IMR-90 (cell line): ENCODE measurements around the gene LYRM7. TPM values are rescaled to one million over a fixed set of nuclear protein-coding genes. Genes with fewer than 3 reads are reported as not detected.

ENCODE experiments used
- ATAC-seq: fragments of 200-7000 bp; cut with Tn5 transposase; 2 replicates; pipeline ENCODE4 v1.9.1; 2020; ENCODE audit warnings: low read depth, mild to moderate bottlenecking, moderate library complexity
- BruUV-seq: library from RNA; stranded (reverse); fragments of 400-500 nt; replicated peaks from 2 replicates; lab custom pipeline; 2021; lab: Mats Ljungman, UMichigan
- CTCF ChIA-PET: fragments of 300-600 bp; formaldehyde crosslinking; extraction: SDS; loops from one replicate; lab custom pipeline; 2021; ENCODE audit warnings: antibody characterized with exemption; lab: Yijun Ruan, JAX
- POLR2A ChIA-PET: fragments of 300-600 bp; sonication (Branson Sonifier 250); formaldehyde crosslinking; loops from one replicate; lab custom pipeline; 2022; ENCODE audit warnings: antibody characterized with exemption; ENCODE audit not compliant: unreplicated experiment; lab: Charles Lee
- DNase-seq: peaks from one replicate; pipeline ENCODE4 v3.0.0; 2013
- H2AFZ ChIP-seq: replicated peaks from 2 replicates; pipeline ENCODE3; 2013; ENCODE audit warnings: low read length, mild to moderate bottlenecking; ENCODE audit not compliant: poor library complexity
- H2AK5ac ChIP-seq: 2 replicates; pipeline ENCODE4 v1.6.1; 2013; ENCODE audit warnings: low read depth, low read length, inconsistent platforms
- H2AK9ac ChIP-seq: replicated peaks from 2 replicates; pipeline ENCODE3; 2013; ENCODE audit warnings: mild to moderate bottlenecking, low read depth, low read length, moderate library complexity; ENCODE audit not compliant: poor library complexity
- H2BK120ac ChIP-seq: 2 replicates; pipeline ENCODE4 v1.6.1; 2013; ENCODE audit warnings: low read depth, low read length, inconsistent platforms
- H2BK15ac ChIP-seq: 3 replicates; pipeline ENCODE4 v1.6.1; 2013; ENCODE audit warnings: low read depth, low read length, inconsistent platforms
- H2BK20ac ChIP-seq: 2 replicates; pipeline ENCODE4 v1.6.1; 2013; ENCODE audit warnings: low read depth, mild to moderate bottlenecking, inconsistent platforms, low read length, moderate library complexity
- H2BK5ac ChIP-seq: 2 replicates; pipeline ENCODE4 v1.6.1; 2013; ENCODE audit warnings: mild to moderate bottlenecking, low read depth, low read length, inconsistent platforms; ENCODE audit not compliant: poor library complexity, severe bottlenecking
- H3K14ac ChIP-seq: replicated peaks from 2 replicates; pipeline ENCODE4 v1.6.1; 2013; ENCODE audit warnings: low read depth, low read length, inconsistent platforms
- H3K18ac ChIP-seq: 2 replicates; pipeline ENCODE4 v1.6.1; 2013; ENCODE audit warnings: low read depth, low read length, control low read depth
- H3K23ac ChIP-seq: 2 replicates; pipeline ENCODE4 v1.6.1; 2013; ENCODE audit warnings: low read depth, low read length, inconsistent platforms
- H3K27ac ChIP-seq: 2 replicates; pipeline ENCODE4 v1.5.1; 2013; ENCODE audit warnings: mild to moderate bottlenecking, control low read depth, low read length; ENCODE audit not compliant: insufficient read depth
- H3K27me3 ChIP-seq: 2 replicates; pipeline ENCODE4 v1.6.1; 2013; ENCODE audit warnings: low read length; ENCODE audit not compliant: control insufficient read depth, insufficient read depth
- H3K36me3 ChIP-seq: 2 replicates; pipeline ENCODE4 v1.6.1; 2013; ENCODE audit warnings: low read length, mixed read lengths; ENCODE audit not compliant: control insufficient read depth, insufficient read depth
- H3K4ac ChIP-seq: 2 replicates; pipeline ENCODE4 v1.6.1; 2013; ENCODE audit warnings: low read depth, low read length, inconsistent platforms
- H3K4me1 ChIP-seq: 2 replicates; pipeline ENCODE4 v1.6.1; 2013; ENCODE audit warnings: low read length, mixed read lengths; ENCODE audit not compliant: control insufficient read depth, insufficient read depth
- H3K4me2 ChIP-seq: 2 replicates; pipeline ENCODE4 v1.6.1; 2013; ENCODE audit warnings: low read depth, mild to moderate bottlenecking, control low read depth, low read length, moderate library complexity
- H3K4me3 ChIP-seq: 2 replicates; pipeline ENCODE4 v1.5.1; 2013; ENCODE audit warnings: low read depth, mild to moderate bottlenecking, control low read depth, low read length, moderate library complexity; ENCODE audit not compliant: insufficient read depth
- H3K56ac ChIP-seq: 2 replicates; pipeline ENCODE4 v1.6.1; 2013; ENCODE audit warnings: low read length, inconsistent platforms; ENCODE audit not compliant: insufficient read depth; ENCODE audit errors: extremely low read depth
- H3K79me1 ChIP-seq, 2 experiments: 2 replicates each; pipeline ENCODE4 v1.6.1; 2013; ENCODE audit warnings: low read length in 2 of 2, inconsistent platforms in 1 of 2, low read depth in 1 of 2
- H3K9ac ChIP-seq: 2 replicates; pipeline ENCODE4 v1.6.1; 2013; ENCODE audit warnings: low read depth, low read length, control low read depth
- H3K9me1 ChIP-seq: 2 replicates; pipeline ENCODE4 v1.6.1; 2013; ENCODE audit warnings: low read length, inconsistent platforms; ENCODE audit not compliant: insufficient read depth
- H3K9me3 ChIP-seq: 2 replicates; pipeline ENCODE4 v1.6.1; 2013; ENCODE audit warnings: low read length; ENCODE audit not compliant: control insufficient read depth, insufficient read depth
- H4K20me1 ChIP-seq: 2 replicates; pipeline ENCODE4 v1.6.1; 2013; ENCODE audit warnings: low read length, inconsistent platforms; ENCODE audit not compliant: insufficient read depth
- H4K5ac ChIP-seq: 2 replicates; pipeline ENCODE4 v1.6.1; 2013; ENCODE audit warnings: mild to moderate bottlenecking, low read depth, low read length, control low read depth
- H4K8ac ChIP-seq, 2 experiments: 2 replicates each; pipeline ENCODE4 v1.6.1; 2013; ENCODE audit warnings: low read depth in 2 of 2, low read length in 2 of 2, control low read depth in 1 of 2, inconsistent platforms in 1 of 2
- H4K91ac ChIP-seq: 2 replicates; pipeline ENCODE4 v1.6.1; 2013; ENCODE audit warnings: low read depth, low read length, inconsistent platforms; ENCODE audit not compliant: insufficient read depth
- BHLHE40 ChIP-seq: fragments of 150-350 bp; IDR thresholded peaks from 2 replicates; pipeline ENCODE4 v1.6.1; 2016; ENCODE audit warnings: mild to moderate bottlenecking, low read depth, low read length
- NFE2L2 ChIP-seq: fragments of 150-350 bp; IDR thresholded peaks from 2 replicates; pipeline ENCODE4 v1.6.1; 2016; ENCODE audit warnings: low read depth, mild to moderate bottlenecking, low read length
- RAD21 ChIP-seq: IDR thresholded peaks from 2 replicates; pipeline ENCODE4 v1.6.1; 2012; ENCODE audit warnings: low read length, improper control_type of control experiment
- WGBS, 2 experiments: methylation state at CpG; one replicate each; pipeline versions ENCODE4 v1.1.5 to v1.1.7; 2013; ENCODE audit warnings: missing lambda C conversion rate in 2 of 2; ENCODE audit not compliant: insufficient read length in 1 of 2; ENCODE audit errors: extremely low coverage in 2 of 2; 5-methylcytosine and 5-hydroxymethylcytosine counted together
- dilution Hi-C: fragments of 300-500 bp; cut with HindIII; formaldehyde crosslinking; loops from one replicate; pipeline ENCODE4 v1.14.3; 2018; ENCODE audit warnings: low sequenced_read_pairs; ENCODE audit not compliant: unreplicated experiment
- in situ Hi-C: fragments of 300-500 bp; cut with MboI; formaldehyde crosslinking; loops from 3 replicates; pipeline ENCODE4 v1.14.3; 2019; ENCODE audit warnings: low sequenced_read_pairs, inconsistent platforms, mixed read lengths
- intact Hi-C: fragments of 100-400 bp; cut with micrococcal nuclease; formaldehyde crosslinking; loops from 2 replicates; pipeline ENCODE4 v1.10.0; 2022
- polyA plus RNA-seq, 3 experiments: library from polyadenylated mRNA; depleted of rRNA; stranded (reverse); fragments of >200 nt; gene quantifications; 2 replicates each; pipeline ENCODE4 v1.2.3, GENCODE V29; 2012; ENCODE audit warnings: low replicate concordance in 1 of 3
- total RNA-seq: library from RNA; depleted of rRNA; stranded (reverse); fragments of >200 nt; gene quantifications from 2 replicates; pipeline ENCODE4 v1.2.3, GENCODE V29; 2012

The LYRM7 gene
- total and polyA plus RNA-seq, 2 of the 4 experiments (the other 2 are of a cell fraction) = 2.5 to 3.4 TPM

- H3K9me1 ChIP-seq = 0 out of 2 replicates have a peak, but pooled peaks cover 3% of the 10 kb centered on the region
- peak overlapping the region; percentile 73; the same call in 1 of the 2 replicates for H2BK20ac ChIP-seq
- H4K91ac ChIP-seq = no peak overlapping the region
- H2AK9ac ChIP-seq = no peak overlapping the region
- H2BK15ac ChIP-seq = no peak overlapping the region
- no peak overlapping the region for H2AFZ ChIP-seq
- no peak overlapping the region for H3K4me2 ChIP-seq
- no peak overlapping the region for H4K8ac ChIP-seq
- H4K20me1 ChIP-seq = no peaks in the 10 kb centered on the region
- no peak overlapping the region for H3K18ac ChIP-seq
- 80% methylated on average over 1 of the region's 7 CpGs; no CpG with 5 or more reads in 1 of the 2 experiments for WGBS, 2 experiments
- no peaks in the 10 kb centered on the region for H3K27me3 ChIP-seq
- ATAC-seq (no peak), DNase-seq (no peak)
- POLR2A ChIA-PET = no interaction called here
- H3K27ac ChIP-seq = no peak overlapping the region
- CTCF ChIA-PET = no interaction called here
- H3K56ac ChIP-seq = no peak overlapping the region
- H3K4me3 ChIP-seq = no peak overlapping the region
- H2BK5ac ChIP-seq = no peak overlapping the region
- no peak overlapping the region for H2BK120ac ChIP-seq
- BruUV-seq = no TSS peak
- H2AK5ac ChIP-seq = peak overlapping the region; percentile 63; the same call in 1 of the 2 replicates
- no peaks in the 10 kb centered on the region for H3K79me1 ChIP-seq
- H3K9me3 ChIP-seq = no peaks in the 10 kb centered on the region
- no peak overlapping the region for H3K9ac ChIP-seq
- H3K36me3 ChIP-seq = no peaks in the 10 kb centered on the region
- dilution Hi-C loops = no loop called here
- H3K4ac ChIP-seq = no peak overlapping the region
- 0 out of 2 replicates have a peak overlapping the region, but pooled peaks have one; percentile 63 for H3K14ac ChIP-seq
- no peak overlapping the region for H4K5ac ChIP-seq
- intact Hi-C loops = no loop called here
- no peak overlapping the region for H3K23ac ChIP-seq
- H3K4me1 ChIP-seq = peaks cover 9% of the 10 kb centered on the region
- in situ Hi-C loops = no loop called here
- TF ChIP-seq NFE2L2 = no peak
- TF ChIP-seq BHLHE40 = no peak
- no peak for TF ChIP-seq RAD21
Measured at GRCh38 chr5:131220566-131220965, 49.8 kb downstream of the LYRM7 start.
